ENCODE data around the gene C4A. TPM values are rescaled to one million over a fixed set of nuclear protein-coding genes. Genes with fewer than 3 reads are reported as not detected.
A peak's percentile ranks its signal among the peaks of the same experiment; 100 is the strongest.

The C4A gene
- total RNA-seq, 2 experiments from 2014 or later: 4.2 TPM

- H3K27me3 Mint-ChIP-seq: no peaks in the 10 kb centered on the region
- intact Hi-C loops (cut with DNase I, micrococcal nuclease): loop anchor here (2.0 to 10.0 kb wide), 6 partner anchors 61 to 1894 kb away; partner anchors contain the start of genes EHMT2 (in 2 of the 2), AGPAT1 (in 1 of the 2), ATF6B (in 1 of the 2) and DDX39B (in 1 of the 2)
- POLR2A ChIA-PET: interaction anchor here (0.9 to 5.4 kb wide), 11 partner anchors 12 to 1892 kb away, joined by 3 to 102 read pairs (median 4); partner anchors contain the start of genes ATF6B, BAG6, DXO and EHMT2
- H3K27ac Mint-ChIP-seq: peak overlapping the region; percentile 97
- DNase-seq: no peak
- ATAC-seq (ENCODE audit: poor library complexity): no peak
- Histone ChIP-seq H3K27ac (ENCODE audit: low read depth in 1 of 2, low read length in 2 of 2) (peak overlapping the region; percentile 94 to 96), H3K4me3 (ENCODE audit: low read length) (peak overlapping the region; percentile 97), H3K27me3 (ENCODE audit: control insufficient read depth in 1 of 2, insufficient read depth in 2 of 2, low read length in 2 of 2) (no peaks in the 10 kb centered on the region), H3K4me1 (ENCODE audit: insufficient read depth, low read length) (peaks cover 30% of the 10 kb centered on the region), H3K36me3 (ENCODE audit: insufficient read depth, low read length) (peaks cover 71% of the 10 kb centered on the region), H3K9me3 (ENCODE audit: control insufficient read depth in 1 of 2, insufficient read depth in 1 of 2, low read length in 2 of 2) (no peaks in the 10 kb centered on the region)
- peak overlapping the region; percentile 96 for H3K4me3 Mint-ChIP-seq
- CTCF ChIA-PET: no interaction called here
- TF ChIP-seq, protein P1, sequence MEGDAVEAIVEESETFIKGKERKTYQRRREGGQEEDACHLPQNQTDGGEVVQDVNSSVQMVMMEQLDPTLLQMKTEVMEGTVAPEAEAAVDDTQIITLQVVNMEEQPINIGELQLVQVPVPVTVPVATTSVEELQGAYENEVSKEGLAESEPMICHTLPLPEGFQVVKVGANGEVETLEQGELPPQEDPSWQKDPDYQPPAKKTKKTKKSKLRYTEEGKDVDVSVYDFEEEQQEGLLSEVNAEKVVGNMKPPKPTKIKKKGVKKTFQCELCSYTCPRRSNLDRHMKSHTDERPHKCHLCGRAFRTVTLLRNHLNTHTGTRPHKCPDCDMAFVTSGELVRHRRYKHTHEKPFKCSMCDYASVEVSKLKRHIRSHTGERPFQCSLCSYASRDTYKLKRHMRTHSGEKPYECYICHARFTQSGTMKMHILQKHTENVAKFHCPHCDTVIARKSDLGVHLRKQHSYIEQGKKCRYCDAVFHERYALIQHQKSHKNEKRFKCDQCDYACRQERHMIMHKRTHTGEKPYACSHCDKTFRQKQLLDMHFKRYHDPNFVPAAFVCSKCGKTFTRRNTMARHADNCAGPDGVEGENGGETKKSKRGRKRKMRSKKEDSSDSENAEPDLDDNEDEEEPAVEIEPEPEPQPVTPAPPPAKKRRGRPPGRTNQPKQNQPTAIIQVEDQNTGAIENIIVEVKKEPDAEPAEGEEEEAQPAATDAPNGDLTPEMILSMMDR (IDR thresholded peaks at IDR 0.05): no peak
- peaks cover 81% of the 10 kb centered on the region for H3K36me3 Mint-ChIP-seq (ENCODE audit: low read depth)
- no peaks in the 10 kb centered on the region for H3K9me3 Mint-ChIP-seq
- H3K4me1 Mint-ChIP-seq (ENCODE audit: low read depth): peaks cover 38% of the 10 kb centered on the region
Measured at GRCh38 chr6:31958412-31958740, 23.5 kb upstream of the C4A start.

DNA sequence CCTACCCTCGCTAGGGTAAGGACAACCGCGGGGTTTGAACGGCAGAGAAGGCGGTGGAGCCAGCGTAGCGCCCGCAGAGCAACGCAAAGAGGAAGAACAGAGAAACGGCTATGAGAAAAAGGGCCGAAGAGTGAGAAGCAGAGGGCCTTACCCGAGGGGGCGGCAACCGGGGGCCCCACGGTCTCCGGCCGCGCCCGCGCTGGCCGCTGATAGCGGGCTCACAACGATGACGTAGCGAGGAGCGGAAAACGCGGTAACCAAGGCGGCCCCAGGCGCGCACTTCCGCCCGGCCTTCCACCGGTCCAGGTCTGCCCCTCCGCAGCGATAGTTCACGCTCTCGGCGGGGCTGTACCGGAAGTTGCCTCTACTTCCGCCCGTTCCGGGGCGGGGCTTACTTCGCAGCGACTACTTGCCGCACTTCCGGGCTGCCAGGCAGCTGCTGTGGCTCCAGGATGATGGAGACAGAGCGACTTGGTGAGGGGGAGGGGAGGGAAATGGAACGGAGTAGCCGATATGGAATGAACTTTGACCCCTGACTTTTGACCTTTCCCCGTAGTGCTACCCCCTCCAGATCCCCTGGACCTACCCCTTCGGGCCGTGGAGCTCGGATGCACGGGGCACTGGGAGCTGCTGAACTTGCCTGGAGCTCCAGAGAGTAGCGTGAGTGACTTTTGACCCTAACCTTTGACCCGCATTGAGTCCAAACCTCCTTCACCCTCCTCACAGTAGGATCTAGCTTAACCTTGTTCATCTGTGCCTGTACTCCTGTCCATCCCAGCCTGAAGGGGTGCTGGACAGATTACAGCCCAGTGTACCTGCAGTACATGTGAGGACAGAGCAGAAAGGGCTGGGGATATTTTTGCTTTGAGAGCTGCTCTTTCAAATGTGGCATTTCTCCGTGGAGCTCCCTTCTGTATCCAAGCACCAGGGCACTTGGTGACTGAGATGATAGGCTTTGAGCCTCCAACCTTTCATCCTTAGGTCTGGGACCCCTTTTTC, 22.8 kb upstream of the C4A start, which contains the start of the genes NELFE and SKIC2:
Gene NELFE (minus strand): TSS at position 231 of the 999 bp plus-strand sequence. CDS start 525 bp downstream, outside the sequence.
Gene SKIC2 (plus strand): TSS at position 435 of the 999 bp plus-strand sequence. CDS start 18 bp downstream, at position 453.
- CTCF ChIA-PET: no interaction called here
- DNase-seq (peak; percentile 96 to 100 (median 98)), ATAC-seq (ENCODE audit: poor library complexity) (peak; percentile 97)
- H3K27me3 ChIP-seq (ENCODE audit: control insufficient read depth in 1 of 2, insufficient read depth in 2 of 2, low read length in 2 of 2): no peaks in the 10 kb centered on the region
- no peaks in the 10 kb centered on the region for H3K27me3 Mint-ChIP-seq
- H3K36me3 ChIP-seq (ENCODE audit: insufficient read depth, low read length): peaks cover 71% of the 10 kb centered on the region
- intact Hi-C loops (cut with DNase I, micrococcal nuclease): loop anchor here (1.0 to 10.0 kb wide), 8 partner anchors 12 to 1894 kb away; partner anchors contain the start of genes EHMT2 (in 2 of the 2), AGPAT1 (in 1 of the 2), ATF6B (in 1 of the 2) and DDX39B (in 1 of the 2)
- H3K27ac ChIP-seq (ENCODE audit: low read depth in 1 of 2, low read length in 2 of 2): peak within 1 kb of the TSS; percentile 94 to 96
- peak within 1 kb of the TSS; percentile 97 for H3K27ac Mint-ChIP-seq
- H3K4me1 Mint-ChIP-seq (ENCODE audit: low read depth): peaks cover 38% of the 10 kb centered on the region
- peaks cover 30% of the 10 kb centered on the region for H3K4me1 ChIP-seq (ENCODE audit: insufficient read depth, low read length)
- peak within 1 kb of the TSS; percentile 96 for H3K4me3 Mint-ChIP-seq
- H3K36me3 Mint-ChIP-seq (ENCODE audit: low read depth): peaks cover 81% of the 10 kb centered on the region
- peak within 1 kb of the TSS; percentile 97 for H3K4me3 ChIP-seq (ENCODE audit: low read length)
- POLR2A ChIA-PET: interaction anchor here (0.9 to 5.4 kb wide), 13 partner anchors 11 to 1893 kb away, joined by 3 to 102 read pairs (median 4); partner anchors contain the start of genes ATF6B, BAG6, DXO and EHMT2
- no peaks in the 10 kb centered on the region for H3K9me3 ChIP-seq (ENCODE audit: control insufficient read depth in 1 of 2, insufficient read depth in 1 of 2, low read length in 2 of 2)
- TF ChIP-seq, protein P1 (IDR thresholded peaks at IDR 0.05): no peak
- H3K9me3 Mint-ChIP-seq: no peaks in the 10 kb centered on the region

DNA sequence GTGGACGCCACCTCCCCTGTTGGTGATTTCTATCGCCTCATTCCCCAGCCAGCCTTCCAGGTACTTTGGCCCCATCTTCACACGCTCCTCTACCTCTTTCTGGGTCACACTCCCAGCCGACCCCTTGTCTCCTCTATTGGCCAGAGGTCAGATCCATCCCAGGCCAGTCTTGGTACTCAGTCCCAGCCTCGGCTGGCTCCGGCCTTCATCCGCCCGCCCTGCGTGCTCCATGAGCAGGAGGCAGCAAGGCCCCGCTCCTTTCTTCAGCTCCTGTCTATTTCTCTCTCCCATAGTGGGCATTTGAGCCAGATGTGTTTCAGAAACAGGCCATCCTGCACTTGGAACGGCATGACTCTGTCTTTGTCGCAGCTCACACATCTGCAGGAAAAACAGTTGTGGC, 20.2 kb upstream of the C4A start:
- CTCF ChIA-PET: no interaction called here
- Histone ChIP-seq H3K27me3 (ENCODE audit: control insufficient read depth in 1 of 2, insufficient read depth in 2 of 2, low read length in 2 of 2) (no peaks in the 10 kb centered on the region), H3K36me3 (ENCODE audit: insufficient read depth, low read length) (peaks cover 73% of the 10 kb centered on the region), H3K9me3 (ENCODE audit: control insufficient read depth in 1 of 2, insufficient read depth in 1 of 2, low read length in 2 of 2) (no peaks in the 10 kb centered on the region), H3K4me1 (ENCODE audit: insufficient read depth, low read length) (peaks cover 30% of the 10 kb centered on the region), H3K4me3 (ENCODE audit: low read length) (no peak overlapping the region), H3K27ac (ENCODE audit: low read depth in 1 of 2, low read length in 2 of 2) (no peak overlapping the region)
- ATAC-seq (ENCODE audit: poor library complexity) (no peak), DNase-seq (no peak)
- Mint-ChIP-seq H3K4me1 (ENCODE audit: low read depth) (peaks cover 38% of the 10 kb centered on the region), H3K4me3 (no peak overlapping the region), H3K9me3 (no peaks in the 10 kb centered on the region), H3K27ac (peak overlapping the region; percentile 56), H3K36me3 (ENCODE audit: low read depth) (peaks cover 82% of the 10 kb centered on the region), H3K27me3 (no peaks in the 10 kb centered on the region)
- TF ChIP-seq, protein P1 (IDR thresholded peaks at IDR 0.05): no peak
- POLR2A ChIA-PET: interaction anchor here (1.0 kb wide), 1 partner anchor 10 kb away, joined by 4 read pairs; the partner anchor contains the start of gene DXO
- intact Hi-C loops (cut with DNase I, micrococcal nuclease): no loop called here
